ENCODE measurements around the gene NEURL1B. TPM values are rescaled to one million over a fixed set of nuclear protein-coding genes. Genes with fewer than 3 reads are reported as not detected.
"Not testable (repeated sequence)": the region's sequence is repeated elsewhere in the genome, so short reads cannot be mapped to it uniquely, and the experiment has no call there.

Gene NEURL1B
- total RNA-seq, 2 donors from 2014 or later, result 17.9 to 22.4 TPM

GRCh38 chr5:172645271-172646055 is 4.4 kb downstream of the NEURL1B start:
- no peaks in the 10 kb centered on the region for H3K27me3 ChIP-seq
- peak overlapping the region in 1 of 2 donors; percentile 90 for H3K4me3 ChIP-seq
- no peak for TF ChIP-seq CTCF (IDR thresholded peaks at IDR 0.05)
- H3K4me1 ChIP-seq, result peaks cover 0 to 85% of the 10 kb centered on the region in 2 donors
- H3K27ac ChIP-seq, result peak overlapping the region; percentile 93 to 94
- H3K9me3 ChIP-seq, result no peaks in the 10 kb centered on the region
- DNase-seq (ENCODE audit: low spot score), result no peak
- H3K36me3 ChIP-seq, result no peaks in the 10 kb centered on the region

- H3K4me3 ChIP-seq, result peak overlapping the region in 1 of 2 donors; percentile 18
- no peaks in the 10 kb centered on the region for H3K9me3 ChIP-seq
- H3K27ac ChIP-seq, result peak overlapping the region; percentile 93 to 94
- H3K36me3 ChIP-seq, result no peaks in the 10 kb centered on the region
- H3K4me1 ChIP-seq, result peaks cover 0 to 75% of the 10 kb centered on the region in 2 donors
- TF ChIP-seq CTCF (IDR thresholded peaks at IDR 0.05), result peak; percentile 36 to 51
- H3K27me3 ChIP-seq, result no peaks in the 10 kb centered on the region
- DNase-seq (ENCODE audit: low spot score), result no peak
These were observed 5.7 kb downstream of the NEURL1B start for GRCh38 chr5:172646716-172647285.

GRCh38 chr5:172647352-172648012 is 6.4 kb downstream of the NEURL1B start:
- Histone ChIP-seq H3K4me1 (peaks cover 0 to 75% of the 10 kb centered on the region in 2 donors), H3K9me3 (no peaks in the 10 kb centered on the region), H3K4me3 (peak overlapping the region in 1 of 2 donors; percentile 15), H3K27me3 (no peaks in the 10 kb centered on the region), H3K36me3 (no peaks in the 10 kb centered on the region), H3K27ac (peak overlapping the region; percentile 93 to 94)
- TF ChIP-seq CTCF (IDR thresholded peaks at IDR 0.05), result no peak
- no peak for DNase-seq (ENCODE audit: low spot score)

- peaks cover 0 to 74% of the 10 kb centered on the region in 2 donors for H3K4me1 ChIP-seq
- peak overlapping the region; percentile 93 to 94 for H3K27ac ChIP-seq
- H3K27me3 ChIP-seq, result no peaks in the 10 kb centered on the region
- H3K4me3 ChIP-seq, result no peak overlapping the region
- TF ChIP-seq CTCF (IDR thresholded peaks at IDR 0.05), result no peak
- DNase-seq (ENCODE audit: low spot score), result no peak
- H3K9me3 ChIP-seq, result no peaks in the 10 kb centered on the region
- H3K36me3 ChIP-seq, result no peaks in the 10 kb centered on the region
These were observed 6.9 kb downstream of the NEURL1B start for GRCh38 chr5:172648013-172648381.

GRCh38 chr5:172648755-172649154 is 7.7 kb downstream of the NEURL1B start:
- H3K9me3 ChIP-seq, result no peaks in the 10 kb centered on the region
- peaks cover 0 to 66% of the 10 kb centered on the region in 2 donors for H3K4me1 ChIP-seq
- no peak for DNase-seq (ENCODE audit: low spot score)
- no peaks in the 10 kb centered on the region for H3K36me3 ChIP-seq
- H3K4me3 ChIP-seq, result no peak overlapping the region
- TF ChIP-seq CTCF (IDR thresholded peaks at IDR 0.05), result no peak
- peak overlapping the region in 1 of 2 donors; percentile 93 for H3K27ac ChIP-seq
- no peaks in the 10 kb centered on the region for H3K27me3 ChIP-seq

- H3K27me3 ChIP-seq; H3K4me3 ChIP-seq; H3K36me3 ChIP-seq; DNase-seq (ENCODE audit: low spot score): not testable (repeated sequence)
- peak overlapping the region; percentile 52 to 91 for H3K27ac ChIP-seq
- H3K9me3 ChIP-seq, result peaks cover 0 to 14% of the 10 kb centered on the region in 2 donors
- peaks cover 0 to 54% of the 10 kb centered on the region in 2 donors for H3K4me1 ChIP-seq
These were observed 15.4 kb downstream of the NEURL1B start for GRCh38 chr5:172656496-172656895.

GRCh38 chr5:172657524-172658233 is 16.6 kb downstream of the NEURL1B start:
- not testable (repeated sequence) for H3K36me3 ChIP-seq; H3K4me3 ChIP-seq; DNase-seq (ENCODE audit: low spot score); H3K27me3 ChIP-seq
- Histone ChIP-seq H3K27ac (peak overlapping the region; percentile 91 to 95), H3K4me1 (peaks cover 0 to 59% of the 10 kb centered on the region in 2 donors), H3K9me3 (peaks cover 0 to 14% of the 10 kb centered on the region in 2 donors)

Measured in right atrium auricular region (tissue), 2 donors.